Ishikawa (cell line): Measurements from ENCODE around the gene ZMIZ1.

Experiments used
- CEBPB ChIP-seq: IDR thresholded peaks from 2 replicates; pipeline ENCODE4 v1.6.1; 2012
- CREB1 ChIP-seq: IDR thresholded peaks from 2 replicates; pipeline ENCODE4 v1.6.1; 2012; ENCODE audit warnings: low read depth
- EGR1 ChIP-seq: IDR thresholded peaks from 2 replicates; pipeline ENCODE4 v1.6.1; 2012
- EP300 ChIP-seq: IDR thresholded peaks from 2 replicates; pipeline ENCODE4 v1.6.1; 2012; ENCODE audit warnings: borderline replicate concordance
- FOXM1 ChIP-seq: IDR thresholded peaks from 2 replicates; pipeline ENCODE4 v1.6.1; 2012; ENCODE audit warnings: low read depth, borderline replicate concordance
- NFIC ChIP-seq: IDR thresholded peaks from 2 replicates; pipeline ENCODE4 v1.6.1; 2012
- RAD21 ChIP-seq: IDR thresholded peaks from 2 replicates; pipeline ENCODE4 v1.6.1; 2012; ENCODE audit warnings: low read depth
- TAF1 ChIP-seq: IDR thresholded peaks from 2 replicates; pipeline ENCODE4 v1.6.1; 2012; ENCODE audit warnings: low read depth, mild to moderate bottlenecking
- TCF12 ChIP-seq: IDR thresholded peaks from 2 replicates; pipeline ENCODE4 v1.6.1; 2012; ENCODE audit warnings: low read depth
- TEAD4 ChIP-seq: IDR thresholded peaks from 2 replicates; pipeline ENCODE4 v1.6.1; 2012
- YY1 ChIP-seq: IDR thresholded peaks from 2 replicates; pipeline ENCODE4 v1.6.1; 2012; ENCODE audit warnings: low read depth
- ZBTB7A ChIP-seq: IDR thresholded peaks from 2 replicates; pipeline ENCODE4 v1.6.1; 2012; ENCODE audit warnings: low read depth
- TF ChIP-seq, protein P1 (sequence below): IDR thresholded peaks from 2 replicates; pipeline ENCODE4 v1.6.1; 2012
- TF ChIP-seq, protein P2 (sequence below): IDR thresholded peaks from 2 replicates; pipeline ENCODE4 v1.6.1; 2012
- TF ChIP-seq, protein P3 (sequence below): IDR thresholded peaks from 2 replicates; pipeline ENCODE4 v1.6.1; 2012; ENCODE audit warnings: low read depth, mild to moderate bottlenecking

The ZMIZ1 gene

DNA sequence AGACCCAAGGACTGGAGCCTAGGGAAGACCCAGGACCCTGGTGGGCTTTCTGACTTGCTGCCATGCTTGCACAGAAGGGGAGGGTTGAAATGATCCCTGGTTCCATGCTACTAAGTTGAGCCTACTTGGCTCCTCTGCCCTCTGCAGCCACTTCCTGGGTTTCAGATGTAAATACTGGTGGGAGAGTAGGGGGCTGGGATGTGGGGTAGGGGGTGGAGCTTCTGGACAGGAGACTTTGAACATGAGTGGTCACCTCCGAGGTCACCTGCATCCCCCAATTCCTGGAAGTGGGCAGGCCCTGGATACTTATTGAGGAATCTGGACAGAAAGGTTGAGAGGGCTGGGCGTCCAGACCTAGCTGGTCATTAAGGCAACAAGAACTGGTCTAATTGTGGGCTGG, 2.9 kb upstream of the ZMIZ1 start:
- no peak for TF ChIP-seq RAD21
- TF ChIP-seq, protein P1, sequence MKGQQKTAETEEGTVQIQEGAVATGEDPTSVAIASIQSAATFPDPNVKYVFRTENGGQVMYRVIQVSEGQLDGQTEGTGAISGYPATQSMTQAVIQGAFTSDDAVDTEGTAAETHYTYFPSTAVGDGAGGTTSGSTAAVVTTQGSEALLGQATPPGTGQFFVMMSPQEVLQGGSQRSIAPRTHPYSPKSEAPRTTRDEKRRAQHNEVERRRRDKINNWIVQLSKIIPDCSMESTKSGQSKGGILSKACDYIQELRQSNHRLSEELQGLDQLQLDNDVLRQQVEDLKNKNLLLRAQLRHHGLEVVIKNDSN, result no peak
- TF ChIP-seq, protein P2, sequence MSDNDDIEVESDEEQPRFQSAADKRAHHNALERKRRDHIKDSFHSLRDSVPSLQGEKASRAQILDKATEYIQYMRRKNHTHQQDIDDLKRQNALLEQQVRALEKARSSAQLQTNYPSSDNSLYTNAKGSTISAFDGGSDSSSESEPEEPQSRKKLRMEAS, result no peak
- no peak for TF ChIP-seq YY1
- TF ChIP-seq TAF1, result no peak
- TF ChIP-seq TEAD4, result no peak
- TF ChIP-seq NFIC, result no peak
- no peak for TF ChIP-seq FOXM1
- TF ChIP-seq EGR1, result no peak
- TF ChIP-seq, protein P3, sequence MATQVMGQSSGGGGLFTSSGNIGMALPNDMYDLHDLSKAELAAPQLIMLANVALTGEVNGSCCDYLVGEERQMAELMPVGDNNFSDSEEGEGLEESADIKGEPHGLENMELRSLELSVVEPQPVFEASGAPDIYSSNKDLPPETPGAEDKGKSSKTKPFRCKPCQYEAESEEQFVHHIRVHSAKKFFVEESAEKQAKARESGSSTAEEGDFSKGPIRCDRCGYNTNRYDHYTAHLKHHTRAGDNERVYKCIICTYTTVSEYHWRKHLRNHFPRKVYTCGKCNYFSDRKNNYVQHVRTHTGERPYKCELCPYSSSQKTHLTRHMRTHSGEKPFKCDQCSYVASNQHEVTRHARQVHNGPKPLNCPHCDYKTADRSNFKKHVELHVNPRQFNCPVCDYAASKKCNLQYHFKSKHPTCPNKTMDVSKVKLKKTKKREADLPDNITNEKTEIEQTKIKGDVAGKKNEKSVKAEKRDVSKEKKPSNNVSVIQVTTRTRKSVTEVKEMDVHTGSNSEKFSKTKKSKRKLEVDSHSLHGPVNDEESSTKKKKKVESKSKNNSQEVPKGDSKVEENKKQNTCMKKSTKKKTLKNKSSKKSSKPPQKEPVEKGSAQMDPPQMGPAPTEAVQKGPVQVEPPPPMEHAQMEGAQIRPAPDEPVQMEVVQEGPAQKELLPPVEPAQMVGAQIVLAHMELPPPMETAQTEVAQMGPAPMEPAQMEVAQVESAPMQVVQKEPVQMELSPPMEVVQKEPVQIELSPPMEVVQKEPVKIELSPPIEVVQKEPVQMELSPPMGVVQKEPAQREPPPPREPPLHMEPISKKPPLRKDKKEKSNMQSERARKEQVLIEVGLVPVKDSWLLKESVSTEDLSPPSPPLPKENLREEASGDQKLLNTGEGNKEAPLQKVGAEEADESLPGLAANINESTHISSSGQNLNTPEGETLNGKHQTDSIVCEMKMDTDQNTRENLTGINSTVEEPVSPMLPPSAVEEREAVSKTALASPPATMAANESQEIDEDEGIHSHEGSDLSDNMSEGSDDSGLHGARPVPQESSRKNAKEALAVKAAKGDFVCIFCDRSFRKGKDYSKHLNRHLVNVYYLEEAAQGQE, result no peak

DNA sequence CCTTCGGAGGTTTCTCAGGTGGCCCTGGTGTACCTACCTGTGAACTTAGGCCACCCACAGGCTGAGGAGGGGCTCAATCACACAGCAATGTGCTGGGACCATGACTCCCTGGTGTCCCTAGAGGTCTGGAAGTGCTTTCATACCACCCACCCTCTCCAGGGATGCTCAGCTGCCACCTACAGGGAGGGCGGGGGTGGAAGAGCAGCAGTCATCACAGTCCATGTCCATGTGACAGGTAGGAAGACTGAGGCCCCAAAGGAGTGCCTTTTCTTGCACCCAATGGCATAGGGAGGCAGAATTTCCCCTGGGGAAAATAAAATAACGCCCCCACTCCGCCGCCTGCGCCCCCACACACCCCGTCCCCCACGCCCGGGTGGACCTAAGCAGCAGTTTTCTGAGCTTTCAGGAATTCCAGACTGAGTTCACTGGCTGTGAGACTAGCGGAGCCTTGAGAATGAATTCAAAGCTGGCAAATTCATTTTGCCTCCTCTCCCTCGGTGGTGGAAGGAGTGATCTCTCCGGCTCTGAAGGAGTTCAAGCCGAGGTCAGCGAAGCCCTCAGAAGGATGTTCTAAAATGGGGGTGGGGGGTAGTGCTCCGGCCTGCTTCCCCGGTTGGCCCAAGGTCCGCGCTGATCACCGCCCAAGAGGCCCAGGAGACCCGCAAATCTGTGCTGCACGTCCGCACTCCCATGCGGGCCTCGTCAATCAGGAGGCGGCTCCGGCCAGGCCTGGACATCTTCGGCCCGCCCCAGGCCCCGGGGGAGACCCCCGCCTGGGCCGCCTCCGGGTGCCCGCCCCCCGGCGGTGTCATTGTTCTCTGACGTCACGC, 2.1 kb upstream of the ZMIZ1 start:
- TF ChIP-seq RAD21, result peak; percentile 25; the same call in 1 of the 2 replicates
- TF ChIP-seq, protein P1, result no peak
- TF ChIP-seq EGR1, result 0 out of 2 replicates have a peak, but pooled peaks have one; percentile 8
- TF ChIP-seq, protein P2, result no peak
- TF ChIP-seq ZBTB7A, result no peak

DNA sequence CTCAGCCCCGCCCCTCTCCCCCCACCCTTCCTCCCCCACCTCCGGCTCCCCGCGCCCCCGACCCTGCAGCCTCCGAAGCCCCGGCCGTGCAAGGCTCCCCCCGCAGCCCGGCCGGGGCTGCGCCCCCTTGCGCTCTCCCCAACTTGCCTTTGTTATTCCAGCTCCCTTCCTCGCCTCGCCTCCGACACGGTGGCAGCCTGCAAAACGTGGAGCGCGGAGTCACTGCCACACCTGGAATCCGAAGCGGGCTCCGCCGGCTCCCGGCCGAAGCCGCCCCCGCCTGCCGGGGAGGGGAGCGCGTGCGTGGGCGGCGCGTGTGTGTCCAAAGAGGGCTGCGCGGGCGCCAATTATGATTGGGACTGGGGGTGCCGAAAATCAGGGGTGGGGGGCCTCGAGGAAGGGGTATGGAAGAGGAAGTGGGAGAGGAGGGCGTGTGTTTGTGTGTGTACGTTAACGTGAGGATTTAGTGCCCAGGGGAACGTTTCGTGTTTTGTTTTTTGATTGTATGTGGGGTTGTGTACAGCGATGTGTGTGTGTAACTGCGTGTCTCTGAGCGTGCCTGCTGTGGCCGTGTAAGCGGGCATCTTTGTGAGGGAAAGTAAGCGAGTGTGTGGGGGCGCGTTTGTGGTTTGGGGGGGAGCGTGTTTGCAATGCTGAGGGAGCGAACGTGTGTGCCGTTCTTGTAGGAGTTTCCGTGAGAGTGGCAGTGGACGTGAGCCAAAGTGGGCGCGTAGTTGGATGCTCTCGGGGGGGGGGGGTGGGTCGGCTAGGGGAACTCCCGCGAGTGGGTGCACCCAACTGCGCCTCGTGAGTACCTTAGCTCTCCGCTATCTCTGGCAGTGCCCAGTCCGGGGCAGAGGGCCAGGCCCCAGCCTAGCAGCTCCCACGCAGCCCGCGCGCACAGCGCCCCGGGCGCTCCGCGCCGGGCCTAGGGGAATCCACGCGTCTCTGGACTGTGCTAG, 1.2 kb upstream of the ZMIZ1 start:
- TF ChIP-seq, protein P2, result peak; percentile 85
- TF ChIP-seq CEBPB (peak; percentile 23; the same call in 1 of the 2 replicates), EGR1 (peak; percentile 100), ZBTB7A (peak; percentile 100), YY1 (peak; percentile 77), TAF1 (peak; percentile 74; the same call in 1 of the 2 replicates), NFIC (peak; percentile 59), TEAD4 (peak; percentile 84), RAD21 (peak; percentile 40), FOXM1 (peak; percentile 52), TCF12 (peak; percentile 73; the same call in 1 of the 2 replicates), CREB1 (peak; percentile 50), EP300 (peak; percentile 76)
- TF ChIP-seq, protein P1, result no peak
- TF ChIP-seq, protein P3, result no peak

DNA sequence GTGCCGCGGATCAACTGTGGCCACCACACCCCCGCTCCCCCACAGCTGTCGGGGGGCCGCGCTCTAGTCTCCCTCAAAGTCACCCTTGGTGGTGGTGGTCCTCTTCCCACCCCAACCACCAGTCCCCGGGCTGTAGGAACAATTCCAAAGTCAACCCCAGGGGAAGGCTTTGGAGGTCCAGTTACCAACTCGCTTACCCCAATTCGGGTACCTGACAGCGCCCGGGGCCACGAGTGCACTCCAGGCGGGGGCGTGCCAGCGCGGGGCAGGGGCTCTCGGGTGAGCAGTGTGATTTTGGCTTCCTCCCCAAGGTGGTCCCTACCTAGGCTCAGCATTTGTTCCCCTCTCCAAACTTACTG, 584 bp upstream of the ZMIZ1 start:
- TF ChIP-seq TAF1 (no peak), EGR1 (no peak), NFIC (no peak), ZBTB7A (peak; percentile 91), CREB1 (no peak), FOXM1 (no peak)
- TF ChIP-seq, protein P1, result no peak
